Natural killer cell (primary cell): ENCODE results near the gene TNPO2. TPM values are rescaled to one million over a fixed set of nuclear protein-coding genes. Genes with fewer than 3 reads are reported as not detected.

Source experiments
- ATAC-seq, 3 donors: fragments of 150-1000 bp in 2 of 3; fragments of 200-7000 bp in 1 of 3; cut with Tn5 transposase; 1 replicate in 1 of 3; 2 replicates in 2 of 3; pipeline ENCODE4 v1.10.0; 2021; ENCODE audit warnings: mild to moderate bottlenecking in 2 of 3, moderate library complexity in 2 of 3
- DNase-seq, 2 donors: peaks; one replicate each; pipeline versions ENCODE4 v3.0.0 to v3.0.0-alpha.2; 2013 to 2021; ENCODE audit warnings: mixed read lengths in 1 of 2
- H3K27ac ChIP-seq: one replicate; pipeline ENCODE4 v1.5.1; 2013; ENCODE audit warnings: mild to moderate bottlenecking, low read length
- H3K27me3 ChIP-seq: one replicate; pipeline ENCODE4 v1.6.1; 2013; ENCODE audit warnings: low read length; ENCODE audit not compliant: control insufficient read depth, insufficient read depth
- H3K36me3 ChIP-seq: one replicate; pipeline ENCODE4 v1.6.1; 2013; ENCODE audit warnings: low read length; ENCODE audit not compliant: control insufficient read depth, insufficient read depth
- H3K4me1 ChIP-seq: one replicate; pipeline ENCODE4 v1.6.1; 2013; ENCODE audit warnings: low read length; ENCODE audit not compliant: control insufficient read depth, insufficient read depth
- H3K4me3 ChIP-seq: one replicate; pipeline ENCODE4 v1.5.1; 2013; ENCODE audit warnings: low read length
- H3K9me3 ChIP-seq: one replicate; pipeline ENCODE4 v1.6.1; 2013; ENCODE audit warnings: low read length; ENCODE audit not compliant: control insufficient read depth, insufficient read depth
- H3K27ac Mint-ChIP-seq, 2 donors: one replicate each; pipeline ENCODE4 v1.8.0; 2022; ENCODE audit warnings: mild to moderate bottlenecking in 2 of 2, mixed read lengths in 2 of 2, moderate library complexity in 1 of 2
- H3K27me3 Mint-ChIP-seq, 2 donors: one replicate each; pipeline ENCODE4 v1.8.0; 2022; ENCODE audit warnings: low read depth in 2 of 2, mixed read lengths in 2 of 2
- H3K36me3 Mint-ChIP-seq: one replicate; pipeline ENCODE4 v1.8.0; 2022; ENCODE audit warnings: mixed read lengths
- H3K4me1 Mint-ChIP-seq, 2 donors: one replicate each; pipeline ENCODE4 v1.8.0; 2022; ENCODE audit warnings: mixed read lengths in 2 of 2
- H3K4me3 Mint-ChIP-seq: one replicate; pipeline ENCODE4 v1.8.0; 2022; ENCODE audit warnings: mild to moderate bottlenecking, moderate library complexity, mixed read lengths
- H3K9me3 Mint-ChIP-seq, 2 donors: one replicate each; pipeline ENCODE4 v1.8.0; 2022; ENCODE audit warnings: mixed read lengths in 2 of 2
- CTCF ChIP-seq: fragments of 200-600 bp; IDR thresholded peaks from one replicate; pipeline ENCODE4 v1.8.0; 2022; ENCODE audit warnings: antibody characterized with exemption
- WGBS: methylation state at CpG from one replicate; pipeline ENCODE4 v1.1.7; 2013; ENCODE audit warnings: missing lambda C conversion rate; ENCODE audit not compliant: insufficient coverage; 5-methylcytosine and 5-hydroxymethylcytosine counted together
- intact Hi-C: fragments of 100-400 bp; cut with micrococcal nuclease; formaldehyde crosslinking; loops from one replicate; pipeline ENCODE4 v1.14.2; 2022
- total RNA-seq, 4 donors: library from RNA; stranded (reverse); fragments of 120-200 nt in 1 of 4; gene quantifications; one replicate each; pipeline versions ENCODE4 v1.2.3 to v1.2.4, GENCODE V29; 2013 to 2022

Gene TNPO2
- total RNA-seq, 3 donors from 2014 or later (not counting 1 experiment from before 2014, with no cell fraction given) = 56.8 to 66.6 (median 58.2) TPM

- Histone ChIP-seq H3K4me3 (no peak overlapping the region), H3K36me3 (peaks cover 10% of the 10 kb centered on the region), H3K9me3 (peaks cover 9% of the 10 kb centered on the region), H3K4me1 (peaks cover 1% of the 10 kb centered on the region), H3K27ac (no peak overlapping the region), H3K27me3 (no peaks in the 10 kb centered on the region)
- no peak for ATAC-seq
- H3K27ac Mint-ChIP-seq = no peak overlapping the region
- H3K4me3 Mint-ChIP-seq = no peak overlapping the region
- DNase-seq = no peak
- no peaks in the 10 kb centered on the region for H3K36me3 Mint-ChIP-seq
- H3K27me3 Mint-ChIP-seq = peaks cover 15 to 18% of the 10 kb centered on the region in 2 donors
- peaks cover 0 to 5% of the 10 kb centered on the region in 2 donors for H3K4me1 Mint-ChIP-seq
- TF ChIP-seq CTCF = no peak
- WGBS = 85% methylated on average over 20 of the region's 23 CpGs
- intact Hi-C loops = no loop called here
- no peaks in the 10 kb centered on the region for H3K9me3 Mint-ChIP-seq
Measured at GRCh38 chr19:12752056-12752781, 28.5 kb upstream of the TNPO2 start.

GRCh38 chr19:12751635-12752034, 27.9 kb upstream of the TNPO2 start, which contains the start of gene BEST2:
TSS of gene BEST2 (plus strand) at chr19:12751791. CDS start at chr19:12752593, 802 bp downstream.
- no peaks in the 10 kb centered on the region for H3K9me3 Mint-ChIP-seq
- Histone ChIP-seq H3K4me1 (no peaks in the 10 kb centered on the region), H3K27me3 (no peaks in the 10 kb centered on the region), H3K4me3 (no peak within 1 kb of the TSS), H3K36me3 (peaks cover 13% of the 10 kb centered on the region), H3K27ac (no peak within 1 kb of the TSS), H3K9me3 (peaks cover 9% of the 10 kb centered on the region)
- no peaks in the 10 kb centered on the region for H3K36me3 Mint-ChIP-seq
- DNase-seq (no peak), ATAC-seq (no peak)
- H3K27ac Mint-ChIP-seq = no peak within 1 kb of the TSS
- no peak for TF ChIP-seq CTCF
- H3K27me3 Mint-ChIP-seq = peaks cover 15 to 18% of the 10 kb centered on the region in 2 donors
- 63% methylated on average over 11 of the region's 14 CpGs for WGBS
- intact Hi-C loops = no loop called here
- no peak within 1 kb of the TSS for H3K4me3 Mint-ChIP-seq
- H3K4me1 Mint-ChIP-seq = peaks cover 0 to 5% of the 10 kb centered on the region in 2 donors

GRCh38 chr19:12750851-12751250, 27.1 kb upstream of the TNPO2 start:
- H3K9me3 ChIP-seq = peaks cover 9% of the 10 kb centered on the region
- Mint-ChIP-seq H3K9me3 (no peaks in the 10 kb centered on the region), H3K4me1 (peaks cover 0 to 5% of the 10 kb centered on the region in 2 donors), H3K27ac (no peak overlapping the region), H3K36me3 (no peaks in the 10 kb centered on the region), H3K27me3 (peaks cover 14 to 15% of the 10 kb centered on the region in 2 donors), H3K4me3 (no peak overlapping the region)
- no peaks in the 10 kb centered on the region for H3K27me3 ChIP-seq
- intact Hi-C loops = no loop called here
- H3K4me1 ChIP-seq = no peaks in the 10 kb centered on the region
- no peak for TF ChIP-seq CTCF
- no peak overlapping the region for H3K27ac ChIP-seq
- H3K4me3 ChIP-seq = no peak overlapping the region
- 75% methylated on average over 9 of the region's 9 CpGs for WGBS
- H3K36me3 ChIP-seq = peaks cover 18% of the 10 kb centered on the region
- no peak for ATAC-seq
- DNase-seq = no peak
